Stimulated activated CD8-positive, alpha-beta memory T cell treated with anti-CD3 and anti-CD28 coated beads, Interleukin-4, amount 100 ng/mL, for 48 hours (primary cell): ENCODE data around the gene AATK.

Experiments used
- DNase-seq: peaks from one replicate; pipeline ENCODE4 v3.0.0-alpha.2; 2020

AATK gene

DNA sequence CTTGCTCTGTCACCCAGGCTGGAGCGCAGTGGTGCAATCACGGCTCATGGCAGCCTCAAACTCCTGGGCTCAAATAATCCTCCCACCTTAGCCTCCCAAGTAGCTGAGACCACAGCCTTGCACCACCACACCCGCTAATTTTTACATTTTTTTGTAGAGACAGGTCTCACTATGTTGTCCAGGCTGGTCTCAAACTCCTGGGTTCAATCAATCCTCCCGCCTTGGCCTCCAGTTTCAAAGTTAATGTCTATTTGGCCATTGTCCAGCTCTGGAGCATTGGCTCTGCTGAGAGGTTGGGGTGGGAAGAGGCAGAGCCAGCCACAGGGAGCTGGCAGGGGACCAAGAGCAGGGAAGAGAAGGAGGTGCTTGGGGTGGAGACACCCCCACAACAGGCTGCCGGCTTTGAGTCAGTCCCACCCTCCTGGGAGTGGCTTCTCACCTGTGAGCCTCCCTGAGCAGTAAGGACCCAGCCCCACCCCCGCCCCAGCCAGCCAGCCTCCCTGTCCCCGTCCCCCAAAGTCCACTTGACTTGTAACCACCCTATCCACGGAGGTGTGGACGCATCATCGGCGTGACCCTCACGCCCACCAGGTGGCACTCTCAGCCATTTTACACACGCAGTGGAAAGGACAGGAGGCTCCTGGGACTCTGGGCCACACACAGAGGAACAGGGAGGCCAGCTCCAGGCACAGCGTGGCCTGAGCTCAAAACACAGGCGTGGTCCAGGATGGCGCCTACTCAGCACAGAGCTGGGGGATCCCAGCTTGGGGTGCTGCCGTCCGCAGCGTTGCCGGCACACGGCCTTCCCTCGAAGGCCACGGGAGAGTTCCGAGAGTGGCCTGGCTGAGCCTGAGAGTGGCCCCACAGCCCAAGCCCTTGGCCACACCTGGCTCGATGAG lies 23.5 kb downstream of the AATK start:
- DNase-seq = peak; percentile 74

GRCh38 chr17:81140695-81141094 lies 25.3 kb downstream of the AATK start:
- no peak for DNase-seq

DNA sequence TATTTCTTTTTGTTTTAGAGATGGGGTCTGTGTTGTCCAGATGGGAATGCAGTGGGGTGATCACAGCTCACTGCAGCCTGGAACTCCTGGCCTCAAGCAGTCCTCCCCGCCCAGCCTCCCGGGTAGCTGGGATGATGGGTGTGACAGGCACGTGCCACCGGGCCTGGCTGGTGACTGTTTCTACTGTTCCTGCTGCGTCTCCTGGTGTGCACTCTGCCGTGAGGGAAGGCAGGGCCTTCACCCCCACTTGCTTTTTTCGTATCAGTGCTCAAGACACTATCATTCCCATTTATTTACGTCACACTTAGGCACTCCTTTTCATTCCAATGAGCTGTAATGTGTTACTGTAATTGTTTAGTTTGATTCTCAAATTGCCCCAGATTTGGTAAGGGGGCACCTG lies 26.0 kb downstream of the AATK start:
- no peak for DNase-seq

DNA sequence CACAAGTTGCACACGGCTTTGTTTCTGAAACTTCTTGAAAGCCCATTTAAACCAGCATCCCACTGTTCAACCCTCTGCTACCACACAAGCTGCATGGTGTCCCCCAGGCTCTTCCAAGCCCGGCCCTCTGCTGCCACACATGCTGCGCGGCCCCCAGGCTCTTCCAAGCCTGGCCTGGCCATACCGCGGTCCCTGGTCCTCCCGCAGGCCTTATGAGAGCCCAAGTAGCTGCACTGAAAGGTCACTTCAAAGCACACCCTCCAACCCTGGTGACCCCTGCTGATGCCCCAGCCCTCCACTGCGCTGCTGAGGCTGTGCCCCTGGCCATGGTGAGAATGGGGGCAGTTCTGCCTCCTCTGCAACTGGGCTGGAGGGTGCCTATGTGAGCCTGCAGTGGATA lies 26.6 kb downstream of the AATK start:
- DNase-seq = no peak

DNA sequence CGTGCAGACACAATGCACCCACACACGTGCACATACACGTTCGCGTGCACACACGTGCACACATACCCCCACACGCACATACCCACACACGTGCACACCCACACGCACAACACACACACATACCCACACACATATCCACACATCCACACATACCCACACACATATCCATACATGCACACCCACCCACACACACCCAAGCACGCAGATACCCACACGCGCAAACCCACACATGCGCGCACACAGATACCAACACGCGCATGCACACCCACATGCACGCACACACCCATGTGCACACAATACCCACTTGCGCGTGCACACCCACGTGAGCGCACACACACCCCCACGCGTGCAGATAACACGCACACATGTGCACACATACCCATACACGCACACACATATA lies 27.5 kb downstream of the AATK start:
- no peak for DNase-seq

- no peak for DNase-seq
Measured at GRCh38 chr17:81138083-81138482, 27.9 kb downstream of the AATK start.

DNA sequence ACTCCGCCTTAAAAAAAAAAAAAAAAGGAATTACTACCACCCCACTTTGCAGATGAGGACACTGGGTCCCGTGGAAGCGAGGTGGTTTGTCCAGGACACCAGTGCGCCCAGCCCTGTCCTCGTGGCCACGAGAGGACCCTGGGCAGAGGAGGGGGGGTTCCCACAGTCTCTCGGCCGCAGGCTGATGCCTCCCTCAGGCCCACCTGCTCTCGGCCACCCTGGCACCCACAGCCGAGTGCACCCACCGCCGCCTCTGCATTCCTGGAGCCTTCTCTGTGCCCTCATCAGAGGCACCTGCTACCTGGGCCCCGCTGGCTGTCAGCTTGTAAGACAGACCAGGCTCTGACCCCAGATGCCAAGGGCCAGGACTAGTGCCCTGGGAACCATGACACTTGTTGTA lies 28.8 kb downstream of the AATK start:
- DNase-seq = no peak

- no peak for DNase-seq
Measured at GRCh38 chr17:81136366-81136765, 29.7 kb downstream of the AATK start.

- no peak for DNase-seq
Measured at GRCh38 chr17:81135505-81136278, 30.3 kb downstream of the AATK start.

GRCh38 chr17:81134064-81134781 lies 31.8 kb downstream of the AATK start:
- no peak for DNase-seq

DNA sequence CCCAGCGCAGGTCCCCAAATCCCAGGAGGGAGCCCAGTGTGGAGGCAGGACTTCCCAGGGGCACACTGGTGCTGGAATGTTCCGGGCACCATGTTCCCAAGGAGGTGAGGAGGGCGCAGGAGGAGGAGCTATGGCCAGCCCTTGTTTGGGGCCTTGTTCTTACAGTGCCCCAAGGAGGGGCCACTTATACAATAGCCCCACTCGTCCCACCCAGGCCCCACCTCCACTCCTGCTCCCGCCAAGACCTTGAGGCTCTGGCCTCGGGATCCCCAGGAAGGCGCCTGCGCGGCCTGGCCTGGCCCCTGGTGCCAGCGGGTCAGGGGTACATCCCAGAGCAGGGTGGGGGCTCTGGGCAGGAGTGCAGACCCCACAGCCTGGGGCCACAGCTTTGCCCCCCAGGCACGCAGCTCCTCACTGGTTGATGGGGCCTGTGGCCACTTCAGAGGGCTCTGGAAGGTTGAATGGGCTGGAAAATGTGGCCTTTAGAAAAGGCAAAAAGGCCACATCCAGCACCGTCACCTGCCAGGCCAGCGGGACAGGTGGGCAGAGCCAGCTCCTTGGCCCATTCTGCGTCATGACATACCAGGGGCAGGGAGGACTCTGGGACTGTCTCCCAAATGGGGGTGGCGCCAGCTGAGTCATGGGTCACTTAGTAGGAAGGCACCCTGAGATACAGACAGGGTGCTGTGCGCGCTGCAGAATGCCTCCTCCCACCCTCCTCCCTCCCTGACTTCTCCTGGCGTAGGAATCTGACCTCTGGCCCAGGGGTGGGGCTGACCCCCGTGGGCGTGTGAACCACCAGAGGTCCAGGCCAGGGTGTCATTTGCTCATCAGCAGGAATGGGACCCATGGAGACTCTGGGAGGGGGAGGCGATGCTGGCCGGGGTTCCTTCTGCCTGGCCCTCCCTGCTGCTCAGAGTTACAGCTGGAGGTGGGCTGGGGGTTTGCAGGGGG lies 33.0 kb downstream of the AATK start:
- no peak for DNase-seq

GRCh38 chr17:81132197-81132540 lies 33.9 kb downstream of the AATK start:
- no peak for DNase-seq

DNA sequence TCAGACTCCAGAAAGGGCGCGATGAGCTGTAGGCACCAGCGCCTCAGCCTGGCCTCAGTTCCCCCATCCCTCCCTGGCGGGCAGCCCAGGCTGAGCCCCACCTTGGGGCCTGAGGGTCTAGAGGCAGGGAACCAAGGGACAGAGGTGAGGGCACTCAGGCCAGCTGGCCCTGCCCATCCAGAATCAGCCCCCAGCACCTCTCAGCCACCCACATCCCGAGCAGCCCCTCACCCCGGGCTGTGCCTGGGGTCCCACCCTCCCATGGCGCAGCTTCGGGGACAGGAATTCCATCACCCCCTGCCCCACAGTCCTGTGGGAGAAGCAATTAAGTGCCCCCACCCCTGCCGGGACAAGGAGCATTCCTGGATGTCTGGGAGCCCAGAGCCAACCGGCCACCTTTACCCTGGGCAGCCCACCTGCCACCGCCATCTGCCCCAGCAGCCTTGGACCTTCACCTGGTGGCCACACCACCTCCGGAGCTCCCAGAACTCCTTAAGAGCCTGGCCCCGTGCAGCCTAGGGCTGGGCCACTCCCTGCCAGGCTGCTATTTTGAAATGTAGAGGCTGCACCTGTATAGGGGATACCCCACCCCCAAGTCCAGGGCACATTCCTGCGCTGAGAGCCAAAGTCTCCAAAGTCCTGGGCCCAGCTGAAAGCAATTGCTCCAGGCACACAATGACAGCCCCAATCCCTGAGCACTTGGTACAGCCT lies 34.4 kb downstream of the AATK start:
- DNase-seq = no peak

DNA sequence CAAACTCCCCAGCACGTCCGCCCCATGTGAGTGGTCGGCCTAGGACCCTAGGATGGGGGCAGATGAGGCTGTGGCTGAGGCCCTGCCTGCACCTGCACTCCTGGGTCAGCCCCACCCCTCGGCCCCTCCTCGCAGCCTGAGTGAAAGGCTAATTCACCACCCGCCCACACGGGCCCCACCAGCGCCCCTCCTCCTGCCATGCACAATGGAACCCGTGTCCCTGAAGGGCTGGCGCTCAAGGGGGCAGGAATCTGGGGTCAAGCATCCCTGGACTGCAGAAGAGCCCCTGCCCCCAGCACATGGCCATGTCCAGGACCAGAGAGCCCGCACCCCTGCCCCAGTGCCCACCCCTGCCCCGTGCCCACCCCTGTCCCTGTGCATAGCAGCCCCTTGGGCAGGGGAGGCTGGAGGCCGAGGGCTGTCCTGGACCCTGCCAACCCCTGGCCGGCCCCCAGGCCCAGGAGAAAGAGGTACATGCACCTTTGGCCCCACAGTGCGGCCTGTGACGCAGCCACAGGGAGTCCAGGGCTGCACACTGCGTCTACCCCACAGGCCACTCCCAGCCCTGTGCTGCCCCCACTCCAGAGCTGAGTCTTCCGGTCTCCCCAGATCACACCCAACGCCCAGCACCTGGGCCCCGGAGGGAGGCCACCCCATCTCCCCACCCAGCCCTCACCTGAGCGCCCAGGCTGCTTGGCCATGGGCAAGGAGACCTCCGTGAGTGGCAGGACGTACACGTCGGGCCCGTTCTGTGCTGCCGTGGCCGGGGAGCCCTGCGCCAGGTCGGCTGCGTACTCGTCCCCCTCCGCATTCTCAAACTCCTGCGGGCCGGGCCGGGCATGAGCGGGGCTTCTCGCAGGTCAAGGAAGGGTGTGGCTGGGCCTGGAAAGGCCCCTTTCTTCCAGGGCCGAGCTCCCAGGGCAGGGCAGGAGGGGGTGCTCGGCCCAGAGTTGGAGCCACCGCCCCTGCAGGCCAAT lies 35.3 kb downstream of the AATK start:
- no peak for DNase-seq

DNA sequence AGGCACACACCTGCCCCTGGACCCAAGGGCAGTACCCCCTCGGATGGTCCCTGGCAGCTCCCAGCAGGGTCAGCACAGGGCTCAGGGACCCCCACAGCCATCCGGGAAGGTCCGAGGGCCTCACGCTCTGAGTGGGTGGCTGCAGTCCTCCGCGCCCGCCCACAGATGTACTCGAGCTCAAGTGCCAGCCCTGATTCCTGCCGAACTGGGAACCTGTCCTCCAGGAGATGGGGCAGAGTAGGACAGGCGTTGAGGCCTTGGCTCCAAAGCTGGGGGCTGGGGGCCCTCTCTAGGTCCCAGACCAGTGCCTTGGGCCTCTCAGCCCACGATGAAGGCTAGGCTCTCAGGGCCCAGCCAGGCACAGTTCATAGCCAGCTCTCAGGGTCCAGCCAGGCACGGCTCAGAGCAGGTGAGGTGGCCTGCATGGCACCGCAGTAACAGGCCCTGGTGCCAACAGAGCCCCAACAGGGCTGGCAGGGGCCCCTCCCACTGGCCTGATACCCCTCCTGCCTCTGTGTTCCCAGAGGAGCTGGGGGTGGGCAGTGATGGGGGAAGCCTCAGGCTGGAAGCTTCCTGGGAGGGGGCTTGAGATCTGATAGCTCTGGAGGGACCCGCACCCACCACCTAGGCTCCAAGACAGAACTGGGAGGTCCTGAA lies 36.2 kb downstream of the AATK start:
- no peak for DNase-seq

- no peak for DNase-seq
Measured at GRCh38 chr17:81129289-81129688, 36.7 kb downstream of the AATK start.

DNA sequence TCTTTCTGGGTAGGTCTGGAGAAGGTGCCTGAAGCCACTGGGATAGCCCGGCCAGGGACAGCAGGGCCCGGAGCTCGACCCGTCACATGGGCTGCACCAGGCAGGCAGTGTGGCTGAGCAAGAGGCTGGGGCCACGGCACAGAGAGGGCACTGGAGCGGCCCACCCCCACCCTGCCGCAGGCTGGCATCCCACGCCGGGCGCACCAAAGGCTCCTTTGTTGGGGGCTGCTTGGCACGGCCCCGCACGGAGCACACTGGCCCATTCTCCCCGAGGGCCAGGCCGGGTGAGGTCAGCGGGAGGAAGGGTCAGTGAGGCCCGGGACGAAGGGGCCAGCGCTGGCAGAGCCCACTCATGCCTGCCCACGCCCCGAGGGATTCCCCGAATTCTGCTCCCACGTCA lies 37.2 kb downstream of the AATK start:
- no peak for DNase-seq

GRCh38 chr17:81128338-81128737 lies 37.7 kb downstream of the AATK start:
- no peak for DNase-seq

DNA sequence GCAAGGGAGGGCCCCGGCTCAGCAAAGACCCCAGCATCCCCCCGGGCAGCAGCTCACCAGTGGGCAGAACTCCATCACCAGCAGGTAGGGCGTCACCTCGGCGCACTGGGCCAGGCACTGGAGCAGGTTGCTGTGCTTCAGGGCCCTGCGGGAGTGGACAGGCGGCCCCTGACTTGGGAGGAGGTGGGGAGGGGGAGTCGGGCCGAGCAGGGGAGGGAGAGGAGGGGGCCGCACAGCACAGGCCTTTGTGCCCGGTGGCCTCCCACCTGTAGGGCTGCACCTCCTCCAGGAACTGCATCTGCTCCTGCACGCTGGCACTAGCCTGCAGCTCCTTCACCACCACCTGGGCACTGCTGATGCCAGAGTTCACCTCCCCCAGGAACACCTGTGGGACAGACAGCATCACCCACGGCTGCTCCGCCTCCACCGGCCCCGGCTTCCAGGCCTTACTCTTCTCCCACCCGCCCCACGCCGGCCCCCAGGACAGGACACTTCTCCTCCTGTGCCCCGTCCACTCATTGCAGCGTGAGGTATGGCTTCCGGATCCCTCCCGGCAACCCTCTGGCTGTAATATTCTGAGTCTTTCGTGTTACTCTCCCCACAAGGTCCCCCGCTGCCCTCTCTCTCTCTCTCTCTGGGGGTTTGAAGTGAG lies 38.4 kb downstream of the AATK start:
- DNase-seq = no peak

DNA sequence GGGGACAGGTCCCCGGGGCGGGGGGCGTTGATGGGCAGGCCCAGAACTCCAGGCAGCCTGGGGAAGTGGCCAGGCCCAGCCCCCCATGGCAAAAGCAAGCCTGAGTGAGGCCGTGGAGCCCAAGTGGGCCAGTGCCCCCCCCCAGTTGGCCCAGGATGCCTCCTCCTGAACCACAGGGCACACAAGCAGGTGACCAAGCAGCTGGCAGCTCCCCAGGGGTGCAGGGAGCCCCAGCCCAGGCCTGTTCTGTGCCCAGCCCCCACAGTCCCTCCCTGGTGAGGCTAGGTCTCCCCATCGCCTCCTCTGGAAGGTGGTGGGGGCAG lies 38.9 kb downstream of the AATK start:
- DNase-seq = no peak
